Stimulated activated CD4-positive, alpha-beta T cell treated with anti-CD3 and anti-CD28 coated beads, TNF-alpha, amount 100 ng/mL, for 48 hours (primary cell): Measurements from ENCODE around the gene ANKRD34A.
"Not testable (repeated sequence)": the region's sequence is repeated elsewhere in the genome, so short reads cannot be mapped to it uniquely, and the experiment has no call there.

Experiments
- DNase-seq, 3 donors: peaks; one replicate each; pipeline ENCODE4 v3.0.0-alpha.2; 2020; ENCODE audit warnings: low read depth in 3 of 3

Gene ANKRD34A

DNA sequence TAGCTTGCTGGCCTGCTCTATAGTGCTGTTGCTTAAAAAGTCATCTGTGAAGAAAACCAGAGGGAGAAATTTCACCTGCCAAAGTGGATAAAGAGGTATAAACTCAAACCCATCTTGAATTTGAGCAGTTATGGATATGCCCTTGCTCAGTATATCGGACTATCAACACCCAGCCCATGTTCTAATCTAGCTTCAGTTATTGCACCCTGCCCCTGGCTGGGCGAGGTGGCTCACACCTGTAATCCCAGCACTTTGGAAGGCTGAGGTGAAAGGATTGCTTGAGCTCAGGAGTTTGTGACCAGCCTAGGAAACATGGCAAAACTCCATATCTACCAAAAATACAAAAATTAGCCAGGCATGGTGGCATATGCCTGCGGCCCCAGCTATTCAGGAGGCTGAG lies 19.8 kb downstream of the ANKRD34A start:
- DNase-seq, result no peak

DNA sequence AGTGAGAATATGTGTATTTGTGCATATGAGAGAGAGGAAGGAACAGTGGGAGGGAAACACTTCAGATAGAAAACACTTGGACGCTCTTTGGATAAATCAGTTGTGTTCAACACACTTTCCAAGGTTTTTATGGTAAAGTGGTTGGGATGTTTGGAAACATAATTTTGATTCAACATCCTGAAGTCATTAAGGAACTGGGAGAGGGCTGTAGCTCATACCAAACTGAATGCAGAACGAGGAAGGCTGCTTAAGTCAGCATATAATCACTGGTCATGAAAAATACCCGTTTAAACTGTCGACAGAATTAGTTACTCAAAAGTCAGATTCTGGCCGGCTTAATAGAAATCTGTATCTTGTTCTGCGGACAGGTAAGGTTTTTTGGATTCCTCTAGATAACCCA lies 21.5 kb downstream of the ANKRD34A start:
- no peak for DNase-seq

- no peak for DNase-seq
These were observed 22.0 kb downstream of the ANKRD34A start for GRCh38 chr1:145942405-145942804.

- DNase-seq, result no peak
These were observed 26.9 kb downstream of the ANKRD34A start for GRCh38 chr1:145937436-145937835.

GRCh38 chr1:145936247-145936646 lies 28.1 kb downstream of the ANKRD34A start:
- no peak for DNase-seq

GRCh38 chr1:145935708-145936107 lies 28.7 kb downstream of the ANKRD34A start:
- DNase-seq, result no peak

DNA sequence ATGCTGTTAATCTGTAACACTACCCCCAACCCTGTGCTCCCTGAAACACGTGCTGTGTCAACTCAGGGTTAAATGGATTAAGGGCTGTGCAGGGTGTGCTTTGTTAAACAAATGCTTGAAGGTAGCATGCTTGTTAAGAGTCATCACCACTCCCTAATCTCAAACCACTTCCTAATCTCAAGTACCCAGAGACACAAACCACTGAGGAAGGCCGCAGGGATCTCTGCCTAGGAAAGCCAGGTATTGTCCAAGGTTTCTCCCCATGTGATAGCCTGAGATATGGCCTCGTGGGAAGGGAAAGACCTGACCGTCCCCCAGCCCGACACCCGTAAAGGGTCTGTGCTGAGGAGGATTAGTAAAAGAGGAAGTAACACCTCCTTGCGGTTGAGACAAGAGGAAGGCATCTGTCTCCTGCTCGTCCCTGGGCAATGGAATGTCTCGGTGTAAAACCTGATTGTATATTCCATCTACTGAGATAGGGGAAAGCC lies 31.8 kb downstream of the ANKRD34A start:
- not testable (repeated sequence) for DNase-seq

GRCh38 chr1:145927916-145928643 lies 36.3 kb downstream of the ANKRD34A start:
- no peak for DNase-seq

DNA sequence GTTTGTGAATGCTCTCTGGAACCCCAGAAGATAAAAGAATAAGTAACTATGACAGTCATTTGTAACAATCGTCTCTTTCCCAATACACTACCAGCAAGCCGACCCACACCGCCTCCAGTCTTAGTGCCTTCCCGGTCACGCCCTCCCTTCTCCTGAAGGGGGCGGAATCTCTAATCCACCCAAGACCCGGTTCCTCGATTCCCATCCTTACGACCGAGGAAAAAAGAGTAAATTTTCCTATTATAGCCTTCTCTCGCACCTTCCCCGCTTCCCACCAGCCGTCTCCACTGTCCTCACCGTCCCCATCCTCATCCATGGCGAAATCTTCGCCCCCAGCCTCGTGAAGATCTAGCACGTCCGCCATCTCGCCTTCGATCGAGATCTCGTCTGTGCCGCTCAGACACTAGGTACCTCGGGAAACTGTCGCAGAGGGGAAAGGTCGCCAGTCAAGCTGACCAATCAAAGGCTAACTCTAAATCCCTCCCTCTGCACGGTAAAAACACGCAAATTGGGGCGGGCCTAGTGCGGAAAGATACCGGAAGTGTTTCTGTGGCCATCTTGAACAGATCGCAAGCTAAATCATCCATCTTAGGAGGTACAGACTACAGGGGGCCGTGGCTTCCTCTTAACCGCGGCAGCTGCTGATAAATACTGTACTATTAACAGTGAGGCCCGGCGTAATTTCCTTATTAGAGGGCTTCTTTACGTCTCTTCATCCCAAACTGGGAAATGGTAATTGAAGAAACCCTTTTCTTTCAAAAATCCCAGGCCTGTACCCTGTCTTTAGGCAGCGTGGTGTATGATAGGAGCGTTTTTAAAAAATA lies 37.1 kb downstream of the ANKRD34A start, which contains the start of gene RBM8A:
Gene RBM8A, minus strand, starts transcription at position 422 of the 824 bp plus-strand sequence. Its CDS starts 58 bp downstream, at position 364.
- peak; percentile 81 to 92 (median 84) for DNase-seq

DNA sequence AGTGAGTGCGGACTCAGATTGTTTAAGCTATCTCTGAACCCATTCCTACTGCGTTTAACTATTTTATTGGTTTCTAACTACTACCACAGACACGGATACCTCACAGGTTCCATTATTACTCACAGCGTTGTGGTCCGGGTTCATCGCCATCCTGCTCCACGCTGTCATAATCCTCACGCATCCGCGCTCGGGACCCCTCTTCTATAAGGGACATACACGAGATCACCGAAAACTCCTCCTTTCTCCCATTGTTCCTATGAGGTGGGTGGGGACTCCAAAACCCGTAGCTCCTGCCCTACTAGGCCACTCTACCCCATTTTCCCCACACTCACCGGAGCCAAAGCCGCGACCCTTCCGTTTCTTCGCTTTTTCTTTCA lies 37.7 kb downstream of the ANKRD34A start:
- peak in 2 of 3 donors; percentile 34 to 36 for DNase-seq

- no peak for DNase-seq
These were observed 42.1 kb downstream of the ANKRD34A start for GRCh38 chr1:145922266-145922665.

- DNase-seq, result not testable (repeated sequence)
These were observed 44.1 kb downstream of the ANKRD34A start for GRCh38 chr1:145920297-145920696.

DNA sequence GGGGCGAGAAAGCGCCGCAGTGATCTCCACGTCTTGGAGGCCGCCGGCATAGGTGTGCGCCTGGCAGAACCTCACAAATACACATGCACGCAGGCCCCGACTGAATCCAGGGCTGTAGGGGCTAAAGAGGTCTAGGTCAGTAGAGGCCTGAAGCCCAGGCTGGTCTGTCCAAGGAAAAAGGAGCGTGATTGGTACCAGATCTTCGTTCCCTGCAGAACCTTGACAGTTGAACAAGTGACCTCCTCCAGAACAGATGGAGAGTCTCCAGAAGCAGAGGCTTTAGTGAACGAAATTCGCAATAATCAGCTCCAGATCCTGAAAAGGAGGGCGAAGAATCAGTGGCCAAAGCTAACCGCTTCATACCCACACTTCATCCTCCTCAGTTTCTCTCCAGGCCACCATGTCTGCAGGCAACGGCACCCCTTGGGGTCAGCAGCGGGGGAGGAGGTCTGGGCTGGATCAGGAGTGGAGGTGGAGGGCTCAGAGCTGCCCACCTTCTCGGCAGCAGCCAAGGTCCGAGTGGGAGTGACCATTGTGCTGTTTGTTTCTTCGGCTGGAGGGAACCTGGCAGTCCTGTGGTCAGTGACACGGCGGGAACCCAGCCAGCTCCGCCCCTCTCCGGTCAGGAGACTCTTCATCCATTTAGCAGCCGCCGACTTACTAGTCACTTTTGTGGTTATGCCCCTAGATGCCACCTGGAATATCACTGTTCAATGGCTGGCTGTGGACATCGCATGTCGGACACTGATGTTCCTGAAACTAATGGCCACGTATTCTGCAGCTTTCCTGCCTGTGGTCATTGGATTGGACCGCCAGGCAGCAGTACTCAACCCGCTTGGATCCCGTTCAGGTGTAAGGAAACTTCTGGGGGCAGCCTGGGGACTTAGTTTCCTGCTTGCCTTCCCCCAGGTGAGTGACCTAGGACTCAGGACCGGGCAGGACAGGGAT lies 45.1 kb downstream of the ANKRD34A start:
- peak in 1 of 3 donors; percentile 27 for DNase-seq

- peak; percentile 80 to 89 (median 84) for DNase-seq
These were observed 46.0 kb downstream of the ANKRD34A start, which contains the start of gene PEX11B for GRCh38 chr1:145918144-145918991. Gene PEX11B (minus strand): TSS chr1:145918717. CDS start chr1:145918688, 29 bp downstream.

DNA sequence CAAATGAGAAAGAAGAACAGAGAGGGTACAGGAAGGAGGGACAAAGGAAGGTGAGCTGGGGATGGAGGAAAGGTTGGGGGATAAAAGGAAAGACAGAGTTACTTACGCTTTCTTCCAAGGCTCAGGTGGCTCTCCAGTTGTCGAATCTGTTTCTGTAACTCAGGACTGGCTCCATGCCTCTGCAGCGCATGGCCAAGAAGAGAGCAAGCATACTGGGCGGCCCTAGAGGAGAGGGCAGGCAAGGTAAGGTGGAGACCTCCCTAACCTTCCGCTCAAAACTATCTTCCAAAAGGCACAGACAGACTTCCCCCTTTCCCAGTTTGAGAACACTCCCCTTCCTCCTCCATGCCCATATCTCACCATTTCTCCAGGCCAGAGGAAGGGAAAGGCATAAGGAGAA lies 46.8 kb downstream of the ANKRD34A start:
- no peak for DNase-seq

- no peak for DNase-seq
These were observed 47.6 kb downstream of the ANKRD34A start for GRCh38 chr1:145916745-145917144.

- no peak for DNase-seq
These were observed 52.2 kb downstream of the ANKRD34A start for GRCh38 chr1:145912128-145912641.
